Measurements from ENCODE around the gene CYP21A2.

CYP21A2 gene

GRCh38 chr6:32085759-32086459, 47.7 kb downstream of the CYP21A2 start:
- ATAC-seq, result no peak
- TF ChIP-seq GLIS3 (CRISPR knock-in tag; IDR thresholded peaks at IDR 0.05) (no peak), PPARA (CRISPR knock-in tag; IDR thresholded peaks at IDR 0.05; ENCODE audit: borderline replicate concordance) (no peak)

GRCh38 chr6:32086661-32087573, 48.7 kb downstream of the CYP21A2 start:
- no peak for TF ChIP-seq PPARA (CRISPR knock-in tag; IDR thresholded peaks at IDR 0.05; ENCODE audit: borderline replicate concordance)
- no peak for TF ChIP-seq GLIS3 (CRISPR knock-in tag; IDR thresholded peaks at IDR 0.05)
- TF ChIP-seq ZNF70 (CRISPR knock-in tag; IDR thresholded peaks at IDR 0.05), result no peak
- TF ChIP-seq TCF4 (CRISPR knock-in tag; IDR thresholded peaks at IDR 0.05; ENCODE audit: borderline replicate concordance), result no peak
- no peak for TF ChIP-seq CREB5 (CRISPR knock-in tag; IDR thresholded peaks at IDR 0.05; ENCODE audit: low read depth)
- TF ChIP-seq POU6F1 (CRISPR knock-in tag; IDR thresholded peaks at IDR 0.05; ENCODE audit: borderline replicate concordance, low read depth), result no peak
- TF ChIP-seq ZNF8 (CRISPR knock-in tag; IDR thresholded peaks at IDR 0.05), result no peak
- TF ChIP-seq ESRRG (CRISPR knock-in tag; IDR thresholded peaks at IDR 0.05), result no peak
- TF ChIP-seq ZFP30 (CRISPR knock-in tag; IDR thresholded peaks at IDR 0.05), result no peak
- TF ChIP-seq ZNF565 (CRISPR knock-in tag; conservative IDR thresholded peaks at IDR 0.05; ENCODE audit: low read depth), result no peak
- no peak for TF ChIP-seq PATZ1 (CRISPR knock-in tag; IDR thresholded peaks at IDR 0.05; ENCODE audit: borderline replicate concordance)
- no peak for TF ChIP-seq TOX (CRISPR knock-in tag; IDR thresholded peaks at IDR 0.05; ENCODE audit: borderline replicate concordance)
- TF ChIP-seq OSR1 (CRISPR knock-in tag; IDR thresholded peaks at IDR 0.05), result no peak
- TF ChIP-seq ISL1 (CRISPR knock-in tag; IDR thresholded peaks at IDR 0.05), result no peak
- no peak for TF ChIP-seq CSRNP3 (CRISPR knock-in tag; IDR thresholded peaks at IDR 0.05)
- TF ChIP-seq RARB (CRISPR knock-in tag; IDR thresholded peaks at IDR 0.05), result no peak
- TF ChIP-seq SNAI2 (CRISPR knock-in tag; IDR thresholded peaks at IDR 0.05), result no peak
- no peak for TF ChIP-seq TSHZ2 (CRISPR knock-in tag; IDR thresholded peaks at IDR 0.05)
- no peak for TF ChIP-seq ZFP3 (CRISPR knock-in tag; IDR thresholded peaks at IDR 0.05)
- no peak for TF ChIP-seq ZC3H10 (CRISPR knock-in tag; IDR thresholded peaks at IDR 0.05)
- peak; percentile 35 for ATAC-seq
